NCI-H446 (cell line): Measurements from ENCODE around the gene MFGE8.

Experiments used
- DNase-seq, 2 experiments: peaks; one replicate each; lab custom pipeline; 2025; lab: John Stamatoyannopoulos, UW

The MFGE8 gene

GRCh38 chr15:88920186-88920891 is 7.2 kb upstream of the MFGE8 start:
- DNase-seq: no peak

- DNase-seq: no peak
These were observed 5.6 kb upstream of the MFGE8 start for GRCh38 chr15:88918738-88919137.

- DNase-seq: no peak
These were observed 4.6 kb upstream of the MFGE8 start for GRCh38 chr15:88917760-88918159.

GRCh38 chr15:88915354-88915753 is 2.2 kb upstream of the MFGE8 start:
- no peak for DNase-seq

- DNase-seq: no peak
These were observed 631 bp upstream of the MFGE8 start for GRCh38 chr15:88913850-88914169.

GRCh38 chr15:88912500-88912921 is 668 bp downstream of the MFGE8 start:
- no peak for DNase-seq

GRCh38 chr15:88911766-88912118 is 1.4 kb downstream of the MFGE8 start:
- no peak for DNase-seq

GRCh38 chr15:88909956-88910831 is 3.0 kb downstream of the MFGE8 start:
- DNase-seq: no peak

- DNase-seq: no peak
These were observed 4.2 kb downstream of the MFGE8 start for GRCh38 chr15:88908697-88909621.

- no peak for DNase-seq
These were observed 5.1 kb downstream of the MFGE8 start for GRCh38 chr15:88908123-88908522.

- no peak for DNase-seq
These were observed 6.1 kb downstream of the MFGE8 start for GRCh38 chr15:88907111-88907510.

- no peak for DNase-seq
These were observed 6.6 kb downstream of the MFGE8 start for GRCh38 chr15:88906551-88906950.

GRCh38 chr15:88906130-88906529 is 7.0 kb downstream of the MFGE8 start:
- no peak for DNase-seq

- DNase-seq: no peak
These were observed 7.6 kb downstream of the MFGE8 start for GRCh38 chr15:88905576-88905975.

- DNase-seq: peak; percentile 8 to 72
These were observed 8.4 kb downstream of the MFGE8 start for GRCh38 chr15:88904624-88905327.

GRCh38 chr15:88904257-88904623 is 8.9 kb downstream of the MFGE8 start:
- DNase-seq: no peak

- DNase-seq: no peak
These were observed 10.3 kb downstream of the MFGE8 start for GRCh38 chr15:88902846-88903245.

- no peak for DNase-seq
These were observed 10.9 kb downstream of the MFGE8 start for GRCh38 chr15:88902221-88902835.

GRCh38 chr15:88901508-88902220 is 11.5 kb downstream of the MFGE8 start:
- no peak for DNase-seq

- no peak for DNase-seq
These were observed 12.2 kb downstream of the MFGE8 start for GRCh38 chr15:88900982-88901418.
